Duodenal mucosa (tissue), 2 donors: ENCODE results near the gene TTLL5.
"Not testable (repeated sequence)": the region's sequence is repeated elsewhere in the genome, so short reads cannot be mapped to it uniquely, and the experiment has no call there.

Experiments
- H3K27ac ChIP-seq: one replicate; pipeline ENCODE4 v1.7.0; 2013; ENCODE audit warnings: low read depth, low read length
- H3K27me3 ChIP-seq, 2 donors: one replicate each; pipeline ENCODE4 v1.7.0; 2013; ENCODE audit warnings: low read length in 2 of 2, control low read depth in 1 of 2; ENCODE audit not compliant: insufficient read depth in 2 of 2, control insufficient read depth in 1 of 2
- H3K36me3 ChIP-seq, 2 donors: one replicate each; pipeline ENCODE4 v1.7.0; 2013; ENCODE audit warnings: low read length in 2 of 2, control low read depth in 1 of 2; ENCODE audit not compliant: insufficient read depth in 2 of 2, control insufficient read depth in 1 of 2
- H3K4me1 ChIP-seq, 2 donors: one replicate each; pipeline ENCODE4 v1.7.0; 2013; ENCODE audit warnings: low read length in 2 of 2, control low read depth in 1 of 2; ENCODE audit not compliant: insufficient read depth in 2 of 2, control insufficient read depth in 1 of 2
- H3K4me3 ChIP-seq, 2 donors: one replicate each; pipeline ENCODE4 v1.7.0; 2013; ENCODE audit warnings: low read length in 2 of 2, low read depth in 1 of 2
- H3K9ac ChIP-seq, 2 donors: one replicate each; pipeline ENCODE4 v1.7.0; 2013; ENCODE audit warnings: low read length in 2 of 2, low read depth in 1 of 2
- H3K9me3 ChIP-seq, 2 donors: one replicate each; pipeline ENCODE4 v1.7.0; 2013; ENCODE audit warnings: low read length in 2 of 2, control low read depth in 1 of 2; ENCODE audit not compliant: control insufficient read depth in 1 of 2

TTLL5 gene

DNA sequence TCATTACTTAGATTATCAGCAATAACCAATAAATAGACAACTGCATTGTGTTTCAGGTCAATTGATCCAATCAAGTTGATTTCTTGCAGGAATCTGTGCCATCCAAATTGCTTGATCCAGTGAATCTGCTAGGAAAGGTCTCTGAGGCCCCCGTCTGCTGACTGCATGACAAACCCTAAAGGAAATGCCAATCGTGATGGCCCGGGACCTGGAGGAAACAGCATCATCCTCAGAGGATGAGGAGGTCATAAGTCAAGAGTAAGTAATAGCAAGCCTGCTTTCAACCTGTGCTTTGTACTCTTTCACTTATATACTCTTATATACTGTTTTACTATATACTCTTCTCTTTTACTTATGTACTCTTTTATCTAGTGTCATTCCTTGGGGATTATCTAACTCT lies 1.9 kb downstream of the TTLL5 start:
- Histone ChIP-seq H3K4me3 (no peak overlapping the region), H3K27ac (no peak overlapping the region), H3K27me3 (no peaks in the 10 kb centered on the region), H3K9ac (no peak overlapping the region), H3K4me1 (peaks cover 10 to 15% of the 10 kb centered on the region in 2 donors), H3K36me3 (peaks cover 0 to 4% of the 10 kb centered on the region in 2 donors), H3K9me3 (no peaks in the 10 kb centered on the region)

DNA sequence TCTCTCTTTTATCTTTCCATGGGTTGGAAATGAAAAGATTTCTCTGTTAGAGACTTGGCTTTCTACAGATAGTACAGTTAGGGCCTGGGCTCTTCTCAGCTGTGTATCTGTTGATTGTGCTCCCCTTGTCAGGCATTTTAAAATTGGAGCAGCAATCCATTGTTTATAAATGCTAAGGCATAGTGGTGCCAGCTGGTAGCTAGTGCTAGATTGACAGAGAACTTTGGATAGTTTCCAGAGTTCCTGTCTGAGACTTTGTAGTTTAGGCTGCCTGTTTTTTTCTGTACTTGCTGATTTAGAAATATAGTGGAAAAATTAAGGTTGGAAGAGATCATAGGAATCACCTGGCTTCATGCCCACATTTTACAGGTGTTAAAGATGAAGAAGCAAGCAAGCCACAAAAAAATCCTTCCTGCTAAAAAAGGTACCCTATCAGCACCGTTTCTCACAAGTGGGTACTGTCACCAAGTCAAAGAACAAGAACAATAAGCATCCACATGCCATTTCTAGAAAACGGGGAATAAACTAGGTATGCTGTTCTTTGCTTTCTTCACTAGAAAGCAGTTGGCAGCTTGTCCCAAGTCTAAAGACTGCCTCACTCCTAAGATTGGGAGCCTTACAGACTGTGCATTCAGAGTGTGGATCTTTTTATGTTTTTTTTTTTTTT lies 6.2 kb downstream of the TTLL5 start:
- peaks cover 0 to 28% of the 10 kb centered on the region in 2 donors for H3K36me3 ChIP-seq
- H3K27ac ChIP-seq: no peak overlapping the region
- no peaks in the 10 kb centered on the region for H3K9me3 ChIP-seq
- H3K4me1 ChIP-seq: no peaks in the 10 kb centered on the region
- no peaks in the 10 kb centered on the region for H3K27me3 ChIP-seq
- no peak overlapping the region for H3K4me3 ChIP-seq
- H3K9ac ChIP-seq: no peak overlapping the region

DNA sequence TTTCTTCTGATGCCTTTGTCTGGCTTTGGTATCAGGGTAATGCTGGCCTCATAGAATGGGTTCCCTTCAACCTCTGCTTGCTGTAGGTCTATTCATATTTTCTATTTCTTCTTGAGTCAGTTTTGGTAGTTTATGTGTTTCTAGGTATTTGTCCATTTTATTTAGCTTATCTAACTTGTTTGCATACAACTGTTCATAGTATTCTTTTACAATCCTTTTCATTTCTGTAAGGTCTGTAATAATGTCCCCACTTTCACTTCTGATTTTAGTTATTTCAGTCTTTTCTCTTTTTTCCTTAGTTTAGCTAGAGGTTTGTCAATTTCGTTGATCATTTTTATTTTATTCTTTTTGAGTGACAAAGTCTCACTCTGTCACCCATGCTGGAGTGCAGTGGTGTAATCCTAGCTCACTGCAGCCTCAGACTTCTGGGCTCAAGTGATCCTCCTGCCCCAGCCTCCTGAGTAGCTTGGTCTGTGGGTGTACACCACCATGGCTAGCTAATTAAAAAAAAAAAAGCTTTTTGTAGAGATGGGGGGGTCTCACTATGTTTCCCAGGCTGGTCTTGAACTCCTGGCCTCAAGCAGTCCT lies 11.7 kb downstream of the TTLL5 start:
- H3K4me3 ChIP-seq: no peak overlapping the region
- no peak overlapping the region for H3K27ac ChIP-seq
- H3K9me3 ChIP-seq: no peaks in the 10 kb centered on the region
- H3K4me1 ChIP-seq: no peaks in the 10 kb centered on the region
- no peak overlapping the region for H3K9ac ChIP-seq
- no peaks in the 10 kb centered on the region for H3K27me3 ChIP-seq
- peaks cover 0 to 25% of the 10 kb centered on the region in 2 donors for H3K36me3 ChIP-seq

DNA sequence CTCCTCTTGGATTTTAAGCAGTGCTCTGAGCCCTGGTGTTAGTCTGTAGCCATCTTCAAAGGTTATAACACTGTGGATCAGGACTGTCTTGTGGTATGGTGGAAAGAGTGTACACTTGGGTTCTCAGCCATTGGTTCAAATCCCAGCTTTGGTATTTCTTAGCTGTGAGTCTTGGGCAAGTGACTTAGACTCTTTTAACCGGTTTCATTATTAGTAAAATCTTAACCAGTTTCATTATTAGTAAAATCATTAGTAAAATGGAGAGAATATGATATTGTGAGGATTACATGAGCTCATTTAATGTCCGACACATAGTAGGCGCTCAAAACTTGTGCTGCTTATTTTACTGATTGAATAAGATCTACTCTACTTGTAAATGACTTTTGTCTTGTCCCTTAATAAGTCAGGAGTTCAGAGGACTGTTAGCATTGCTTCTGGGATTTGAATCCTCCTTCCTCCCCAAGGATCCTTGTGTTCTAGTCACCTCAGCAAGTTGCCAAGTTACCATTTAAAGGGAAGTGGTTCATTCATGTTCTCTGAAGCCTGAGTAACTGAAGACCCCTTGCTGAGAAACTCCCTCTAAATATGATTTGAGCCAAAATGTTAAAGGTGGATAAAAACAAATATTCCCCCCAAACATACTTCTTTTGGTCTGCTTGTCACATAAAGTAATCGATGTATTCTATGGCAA lies 12.4 kb downstream of the TTLL5 start:
- H3K4me3 ChIP-seq: no peak overlapping the region
- H3K36me3 ChIP-seq: peaks cover 0 to 25% of the 10 kb centered on the region in 2 donors
- no peaks in the 10 kb centered on the region for H3K9me3 ChIP-seq
- no peaks in the 10 kb centered on the region for H3K27me3 ChIP-seq
- no peak overlapping the region for H3K27ac ChIP-seq
- H3K9ac ChIP-seq: no peak overlapping the region
- H3K4me1 ChIP-seq: no peaks in the 10 kb centered on the region

DNA sequence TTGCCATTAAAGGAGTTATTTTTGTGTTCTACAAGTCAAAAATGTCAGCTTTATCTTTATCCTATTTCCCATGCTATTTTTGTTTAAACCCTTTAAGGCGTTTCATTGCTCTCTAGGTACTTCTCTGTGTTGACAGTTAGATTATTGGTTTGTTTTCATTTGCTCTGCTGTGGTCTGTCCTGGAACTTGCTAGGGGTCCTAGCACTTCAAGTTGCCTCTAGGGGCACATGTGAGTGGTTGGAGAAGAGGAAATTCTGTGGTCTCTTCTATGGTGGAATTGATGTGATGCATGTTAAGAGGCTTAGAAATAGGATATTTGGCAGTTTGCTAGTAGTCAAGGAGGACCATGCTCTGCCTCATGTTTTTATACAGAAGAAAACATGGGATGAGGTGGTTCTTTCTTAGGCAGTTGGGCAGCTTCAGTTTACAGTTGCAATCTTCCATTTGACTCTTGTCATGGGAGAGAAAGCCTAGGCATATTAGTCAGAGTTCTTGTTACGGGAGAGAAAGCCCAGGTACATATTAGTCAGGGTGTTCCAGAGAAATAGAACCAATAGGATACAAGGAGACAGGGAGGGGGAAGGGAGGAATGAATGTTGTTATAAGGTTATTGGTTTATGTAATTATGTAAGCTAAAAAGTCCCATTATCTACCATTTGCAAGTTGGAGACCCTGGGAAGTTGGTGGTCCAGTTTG lies 14.4 kb downstream of the TTLL5 start:
- H3K36me3 ChIP-seq: peaks cover 0 to 10% of the 10 kb centered on the region in 2 donors
- no peaks in the 10 kb centered on the region for H3K9me3 ChIP-seq
- H3K4me3 ChIP-seq: no peak overlapping the region
- no peak overlapping the region for H3K9ac ChIP-seq
- no peaks in the 10 kb centered on the region for H3K27me3 ChIP-seq
- H3K27ac ChIP-seq: no peak overlapping the region
- H3K4me1 ChIP-seq: no peaks in the 10 kb centered on the region

DNA sequence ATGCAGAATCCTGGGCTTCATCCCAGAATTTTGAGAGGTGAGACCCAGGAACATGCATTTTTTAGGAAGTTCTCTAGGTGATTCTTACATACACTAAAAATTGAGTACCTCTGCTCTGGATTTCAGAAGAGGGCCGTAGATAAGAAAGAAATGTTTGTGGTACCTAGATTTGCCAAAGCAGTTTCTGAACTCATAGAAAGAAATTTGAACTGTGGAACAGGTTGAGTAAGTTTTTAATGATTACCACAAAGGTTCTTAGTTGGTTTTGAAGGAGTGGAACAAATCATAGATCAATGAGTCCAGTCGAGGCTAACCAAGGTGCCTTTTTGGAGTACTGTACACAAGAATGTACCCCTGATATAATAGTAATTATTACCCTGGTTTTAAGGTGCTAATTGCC lies 24.9 kb downstream of the TTLL5 start:
- no peaks in the 10 kb centered on the region for H3K9me3 ChIP-seq
- no peaks in the 10 kb centered on the region for H3K4me1 ChIP-seq
- peaks cover 7 to 36% of the 10 kb centered on the region in 2 donors for H3K36me3 ChIP-seq
- H3K4me3 ChIP-seq: no peak overlapping the region
- no peak overlapping the region for H3K9ac ChIP-seq
- no peaks in the 10 kb centered on the region for H3K27me3 ChIP-seq
- H3K27ac ChIP-seq: no peak overlapping the region

DNA sequence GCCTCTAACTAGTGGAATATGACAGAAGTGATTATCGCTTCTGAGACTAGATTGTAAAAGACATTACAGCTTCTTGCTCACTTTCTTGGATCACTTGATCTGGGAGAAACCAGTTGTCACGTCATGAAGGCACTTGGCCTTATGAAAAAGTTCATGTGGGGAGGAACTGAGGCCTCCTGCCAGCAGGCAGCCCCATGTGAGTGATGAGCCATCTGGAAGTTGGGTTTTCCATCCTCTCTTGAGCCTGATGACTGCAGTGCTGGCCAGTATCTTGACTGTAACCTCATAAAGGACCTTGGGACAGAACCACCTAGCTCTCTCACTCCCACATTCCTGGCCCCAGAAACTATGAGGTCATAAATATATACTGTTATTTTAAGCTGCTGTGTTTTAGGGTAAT lies 28.0 kb downstream of the TTLL5 start:
- Histone ChIP-seq H3K4me1 (no peaks in the 10 kb centered on the region), H3K9me3 (no peaks in the 10 kb centered on the region), H3K27ac (no peak overlapping the region), H3K27me3 (no peaks in the 10 kb centered on the region), H3K9ac (no peak overlapping the region), H3K4me3 (no peak overlapping the region), H3K36me3 (peaks cover 10 to 31% of the 10 kb centered on the region in 2 donors)

DNA sequence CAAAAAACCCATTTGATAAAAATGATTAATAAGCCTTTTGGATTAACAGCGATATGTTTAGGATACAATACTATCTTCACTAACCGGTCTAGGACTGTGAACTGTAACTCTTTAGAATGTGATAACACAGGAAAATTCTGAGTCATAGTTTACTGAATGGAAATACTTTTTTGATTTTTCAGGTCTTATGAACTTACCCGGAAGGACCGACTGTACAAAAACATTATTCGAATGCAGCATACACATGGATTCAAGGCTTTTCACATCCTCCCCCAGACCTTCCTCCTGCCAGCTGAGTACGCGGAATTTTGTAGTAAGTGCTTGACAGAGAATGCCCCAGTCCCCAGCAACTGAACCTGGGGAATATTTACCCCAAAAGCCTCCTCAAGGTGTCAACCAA lies 29.0 kb downstream of the TTLL5 start:
- peaks cover 10 to 31% of the 10 kb centered on the region in 2 donors for H3K36me3 ChIP-seq
- H3K9ac ChIP-seq: no peak overlapping the region
- H3K27ac ChIP-seq: no peak overlapping the region
- no peaks in the 10 kb centered on the region for H3K9me3 ChIP-seq
- no peaks in the 10 kb centered on the region for H3K27me3 ChIP-seq
- no peaks in the 10 kb centered on the region for H3K4me1 ChIP-seq
- no peak overlapping the region for H3K4me3 ChIP-seq

DNA sequence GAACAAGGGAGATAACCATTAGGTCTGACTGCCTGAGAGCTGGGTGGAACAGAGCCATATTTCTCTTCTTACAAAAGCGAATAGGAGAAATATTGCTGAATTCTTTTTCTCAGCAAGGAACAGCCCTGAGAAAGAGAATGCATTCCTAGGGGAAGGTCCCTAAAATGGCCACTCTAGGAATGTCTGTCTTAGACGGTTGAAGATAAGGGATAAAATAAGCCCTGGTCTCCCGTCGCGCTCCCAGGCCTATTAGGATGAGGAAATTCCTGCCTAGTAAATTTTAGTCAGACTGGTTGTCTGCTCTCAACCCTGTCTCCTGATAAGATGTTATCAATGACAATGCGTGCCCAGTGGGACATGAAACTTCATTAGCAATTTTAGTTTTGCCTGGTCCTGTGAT lies 34.0 kb downstream of the TTLL5 start:
- H3K36me3 ChIP-seq: peaks cover 17 to 40% of the 10 kb centered on the region in 2 donors
- not testable (repeated sequence) for H3K27ac ChIP-seq, H3K9ac ChIP-seq

DNA sequence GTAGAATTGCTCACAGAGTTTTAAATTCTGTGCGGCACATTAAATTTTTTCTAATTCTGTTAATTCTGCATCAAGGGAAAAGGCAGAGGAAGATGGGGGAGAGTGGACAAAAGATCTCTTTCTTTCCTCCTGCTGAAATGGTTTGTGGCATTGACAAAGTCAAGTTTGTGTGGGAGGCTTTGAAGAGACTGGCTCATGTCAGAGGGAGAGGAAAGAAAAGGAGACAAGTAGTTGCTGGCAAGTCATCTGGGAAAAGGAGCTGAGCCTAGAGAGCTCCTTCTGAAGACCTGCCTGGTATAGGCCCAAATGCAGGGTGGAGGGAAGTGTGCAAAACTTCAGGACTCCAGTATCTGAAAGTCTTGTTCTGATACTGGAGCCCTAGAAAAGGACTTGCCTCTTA lies 36.3 kb downstream of the TTLL5 start:
- no peak overlapping the region for H3K9ac ChIP-seq
- H3K9me3 ChIP-seq: no peaks in the 10 kb centered on the region
- H3K27ac ChIP-seq: no peak overlapping the region
- no peaks in the 10 kb centered on the region for H3K4me1 ChIP-seq
- no peak overlapping the region for H3K4me3 ChIP-seq
- H3K27me3 ChIP-seq: no peaks in the 10 kb centered on the region
- H3K36me3 ChIP-seq: peaks cover 12 to 36% of the 10 kb centered on the region in 2 donors

More for the DNA sequence above, 34.0 kb downstream of the TTLL5 start:
- H3K4me3 ChIP-seq, H3K4me1 ChIP-seq, H3K27me3 ChIP-seq, H3K9me3 ChIP-seq: not testable (repeated sequence)
